ENCODE data around the gene RAD51C. TPM values are rescaled to one million over a fixed set of nuclear protein-coding genes. Genes with fewer than 3 reads are reported as not detected.

RAD51C gene
- total RNA-seq, 1 experiment from 2014 or later: 15.2 TPM

- ChIA-PET POLR2A (interaction anchor here (0.5 to 5.6 kb wide), 7 partner anchors 28 to 298 kb away, joined by 3 to 54 read pairs (median 3); partner anchors contain the start of genes MTMR4 and RAD51C), CTCF (interaction anchor here (0.6 to 1.0 kb wide), 4 partner anchors 27 to 71 kb away, joined by 3 to 4 read pairs (median 3); no protein-coding TSS in a partner anchor)
- H3K36me3 Mint-ChIP-seq: no peaks in the 10 kb centered on the region
- H3K27ac Mint-ChIP-seq: peak overlapping the region; percentile 100
- peaks cover 14% of the 10 kb centered on the region for H3K27me3 Mint-ChIP-seq (ENCODE audit: low read depth)
- H3K4me3 Mint-ChIP-seq: peak overlapping the region; percentile 66
- ATAC-seq (peak; percentile 75), DNase-seq (ENCODE audit: low spot score) (peak; percentile 52)
- H3K9me3 Mint-ChIP-seq: peaks cover 5% of the 10 kb centered on the region
- H3K4me1 Mint-ChIP-seq: peaks cover 15% of the 10 kb centered on the region
- no peak; the same call in 1 of the 2 replicates for TF ChIP-seq FOXK1 (CRISPR knock-in tag; IDR thresholded peaks at IDR 0.05)
- TF ChIP-seq FOXP4 (CRISPR knock-in tag; IDR thresholded peaks at IDR 0.05): peak; percentile 68; the same call in 1 of the 2 replicates
- no peak for TF ChIP-seq CBFB (CRISPR knock-in tag; IDR thresholded peaks at IDR 0.05; ENCODE audit: low read depth)
- peak; percentile 98 for TF ChIP-seq ZNF532 (CRISPR knock-in tag; IDR thresholded peaks at IDR 0.05; ENCODE audit: borderline replicate concordance)
- peak; percentile 99 for TF ChIP-seq PRRX2 (CRISPR knock-in tag; IDR thresholded peaks at IDR 0.05)
- no peak for TF ChIP-seq AFF4 (CRISPR knock-in tag; IDR thresholded peaks at IDR 0.05; ENCODE audit: borderline replicate concordance)
- TF ChIP-seq GRHL2 (CRISPR knock-in tag; IDR thresholded peaks at IDR 0.05; ENCODE audit: insufficient replicate concordance, severe bottlenecking): no peak
- peak; percentile 90; the same call in 1 of the 2 replicates for TF ChIP-seq CREM (CRISPR knock-in tag; IDR thresholded peaks at IDR 0.05)
- no peak; the same call in 1 of the 2 replicates for TF ChIP-seq SOX15 (CRISPR knock-in tag; IDR thresholded peaks at IDR 0.05)
- peak; percentile 98 for TF ChIP-seq AR (CRISPR knock-in tag; IDR thresholded peaks at IDR 0.05)
- 0 out of 2 replicates have a peak, but pooled peaks have one; percentile 64 for TF ChIP-seq JAZF1 (CRISPR knock-in tag; IDR thresholded peaks at IDR 0.05)
- TF ChIP-seq SMAD3 (CRISPR knock-in tag; IDR thresholded peaks at IDR 0.05; ENCODE audit: borderline replicate concordance): peak; percentile 82
- no peak for TF ChIP-seq NR1H2 (CRISPR knock-in tag; IDR thresholded peaks at IDR 0.05)
- peak; percentile 98 for TF ChIP-seq ZNF425 (CRISPR knock-in tag; conservative IDR thresholded peaks at IDR 0.05)
- no peak for TF ChIP-seq E2F4 (CRISPR knock-in tag; IDR thresholded peaks at IDR 0.05; ENCODE audit: borderline replicate concordance, low read depth)
- TF ChIP-seq SMAD4 (CRISPR knock-in tag; IDR thresholded peaks at IDR 0.05): no peak; the same call in 1 of the 2 replicates
- TF ChIP-seq ZNF396 (CRISPR knock-in tag; IDR thresholded peaks at IDR 0.05; ENCODE audit: borderline replicate concordance): no peak
- 0 out of 2 replicates have a peak, but pooled peaks have one; percentile 31 for TF ChIP-seq CREB1 (CRISPR knock-in tag; IDR thresholded peaks at IDR 0.05)
These were observed 33.3 kb upstream of the RAD51C start for GRCh38 chr17:58658804-58659713.
